Motor neuron (in vitro differentiated cells): ENCODE data around the gene DEFB114. TPM values are rescaled to one million over a fixed set of nuclear protein-coding genes. Genes with fewer than 3 reads are reported as not detected.

Source experiments
- ATAC-seq, 8 experiments: fragments of 200-7000 bp; cut with Tn5 transposase; replicated peaks in 6 of 8; 2 replicates each; pipeline ENCODE4 v1.8.0; 2021; ENCODE audit warnings: mild to moderate bottlenecking in 8 of 8, moderate library complexity in 8 of 8
- H3K27ac ChIP-seq, 2 donors: fragments of 250-450 bp; sonication (Bioruptor Pico); 2 replicates each; pipeline ENCODE4 v1.9.0; 2021; ENCODE audit warnings: antibody characterized with exemption in 2 of 2, mild to moderate bottlenecking in 2 of 2, moderate library complexity in 1 of 2
- H3K4me1 ChIP-seq, 2 donors: fragments of 250-450 bp; sonication (Bioruptor Pico); replicated peaks in 1 of 2; 2 replicates each; pipeline ENCODE4 v1.6.1; 2021; ENCODE audit warnings: antibody characterized with exemption in 2 of 2, mild to moderate bottlenecking in 2 of 2, moderate library complexity in 1 of 2
- H3K4me3 ChIP-seq, 5 donors: fragments of 250-450 bp; sonication (Bioruptor Pico); 2 replicates each; pipeline ENCODE4 v1.9.0; 2021; ENCODE audit warnings: antibody characterized with exemption in 5 of 5, mild to moderate bottlenecking in 5 of 5, moderate library complexity in 4 of 5
- WGBS, 10 experiments: fragments of 450-650 bp; shearing (Covaris generic); methylation state at CpG; one replicate each; pipeline ENCODE4 v1.0.0; 2022; 5-methylcytosine and 5-hydroxymethylcytosine counted together
- in situ Hi-C, 9 experiments: fragments of 400-800 bp; cut with MboI; loops; one replicate each; pipeline ENCODE4 v1.15.0; 2021; ENCODE audit warnings: low sequenced_read_pairs in 9 of 9, low pct_unique_long_range_greater_than_20kb in 2 of 9; ENCODE audit not compliant: unreplicated experiment in 9 of 9
- total RNA-seq, 8 experiments: library from RNA; unstranded; fragments of 300-600 nt; gene quantifications; 2 replicates each; pipeline versions ENCODE4 v1.2.3 to v1.2.4, GENCODE V29; 2022

Gene DEFB114, protein sequence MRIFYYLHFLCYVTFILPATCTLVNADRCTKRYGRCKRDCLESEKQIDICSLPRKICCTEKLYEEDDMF
- not detected for total RNA-seq

DNA sequence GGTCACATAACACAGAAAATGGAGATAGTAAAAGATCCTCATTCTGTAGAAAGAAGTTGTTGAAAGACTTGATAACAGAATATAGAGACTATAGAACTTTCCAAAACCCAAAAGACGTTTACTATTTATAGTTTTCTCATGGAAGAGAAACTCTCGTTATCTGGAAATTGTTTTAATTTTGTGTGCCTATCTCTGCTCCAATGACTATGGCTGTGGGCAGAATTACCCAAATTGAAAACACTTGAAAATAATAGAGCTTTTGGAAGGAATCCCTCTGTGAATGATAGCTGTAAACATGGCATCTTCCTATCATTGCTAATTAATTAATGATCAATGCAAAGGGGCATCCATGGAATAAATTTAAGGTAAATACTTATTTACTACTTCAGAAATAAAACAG lies at the start of gene DEFB114:
Gene DEFB114, minus strand, starts transcription at position 101 of the 400 bp plus-strand sequence. Its CDS starts 59 bp downstream, at position 42.
- Histone ChIP-seq H3K4me3 (no peak within 1 kb of the TSS), H3K4me1 (no peaks in the 10 kb centered on the region), H3K27ac (no peak within 1 kb of the TSS)
- in situ Hi-C loops, result no loop called here
- ATAC-seq, result no peak
- 0 to 90% (median 58%) methylated on average over 1 to 2 of the region's 2 CpGs; no CpG with 5 or more reads in 2 of the 10 experiments for WGBS, 10 experiments

DNA sequence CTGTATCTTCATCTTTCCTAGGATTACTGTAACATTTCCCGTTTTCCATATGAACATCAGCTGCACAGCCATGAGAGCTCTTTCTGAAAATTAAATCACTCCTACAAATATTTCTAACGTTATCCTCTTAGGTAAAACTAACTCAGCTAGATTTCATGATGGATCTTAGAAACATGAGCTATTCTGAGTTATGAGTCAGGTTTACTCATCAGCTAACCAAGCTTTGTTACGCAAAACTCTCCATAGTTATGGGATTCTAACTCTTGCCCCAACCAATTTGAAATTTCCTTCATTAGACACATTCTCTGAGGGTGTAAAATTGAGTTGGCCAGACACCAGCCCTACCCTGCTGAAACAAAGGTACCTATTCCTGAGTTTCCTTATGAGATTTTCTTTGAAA lies 43.9 kb upstream of the DEFB114 start:
- in situ Hi-C loops, result no loop called here
- 0 to 94% (median 61%) methylated on average over 2 to 3 of the region's 3 CpGs; no CpG with 5 or more reads in 1 of the 10 experiments for WGBS, 10 experiments
- no peak overlapping the region for H3K27ac ChIP-seq

DNA sequence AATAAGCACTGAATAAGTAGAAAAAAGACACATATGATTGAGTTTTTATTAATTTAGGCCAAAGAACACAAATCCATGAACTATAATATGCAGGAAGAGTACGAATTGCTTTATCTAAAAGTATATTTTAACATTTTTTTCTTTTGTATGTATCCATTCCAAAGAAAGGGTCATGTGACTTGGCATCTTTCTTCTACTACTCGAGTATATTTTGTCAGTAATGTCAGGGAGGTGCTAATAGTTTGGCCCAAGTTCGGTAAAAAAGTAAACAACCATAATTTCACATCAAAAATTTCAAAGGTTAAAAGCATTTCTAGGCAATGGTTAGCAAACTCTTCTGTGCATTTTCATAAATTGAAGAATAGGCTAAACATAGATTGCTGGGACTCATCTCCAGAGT lies 39.2 kb upstream of the DEFB114 start:
- H3K27ac ChIP-seq, result no peak overlapping the region
- ATAC-seq, result no peak
- WGBS, 10 experiments, result 0 to 92% (median 65%) methylated on average over 2 to 3 of the region's 3 CpGs; no CpG with 5 or more reads in 1 of the 10 experiments
- no peak overlapping the region for H3K4me3 ChIP-seq
- in situ Hi-C loops, result no loop called here
- no peaks in the 10 kb centered on the region for H3K4me1 ChIP-seq

More for the DNA sequence above, 43.9 kb upstream of the DEFB114 start:
- ATAC-seq, result no peak
- H3K4me3 ChIP-seq, result no peak overlapping the region
- no peaks in the 10 kb centered on the region for H3K4me1 ChIP-seq

DNA sequence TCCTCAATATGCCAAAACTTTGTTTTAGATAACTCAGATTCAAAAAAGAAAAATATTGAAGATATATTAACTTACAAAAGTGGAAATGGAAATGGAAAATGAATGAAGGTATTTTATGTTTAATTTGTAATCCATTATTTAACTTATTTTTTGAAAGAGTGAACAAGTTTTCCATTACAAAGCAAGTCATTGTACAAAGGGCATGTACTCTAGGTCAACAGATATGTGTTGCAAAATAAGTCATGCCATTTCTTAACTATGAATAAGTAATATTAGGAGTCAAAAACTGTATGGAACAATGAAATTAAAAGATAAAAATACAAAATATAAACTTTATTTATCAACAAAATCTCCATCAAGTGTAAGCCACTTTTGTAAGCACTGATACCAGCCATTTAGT lies 31.3 kb upstream of the DEFB114 start:
- no peak for ATAC-seq
- Histone ChIP-seq H3K4me3 (no peak overlapping the region), H3K27ac (no peak overlapping the region), H3K4me1 (no peaks in the 10 kb centered on the region)
- in situ Hi-C loops, result no loop called here

DNA sequence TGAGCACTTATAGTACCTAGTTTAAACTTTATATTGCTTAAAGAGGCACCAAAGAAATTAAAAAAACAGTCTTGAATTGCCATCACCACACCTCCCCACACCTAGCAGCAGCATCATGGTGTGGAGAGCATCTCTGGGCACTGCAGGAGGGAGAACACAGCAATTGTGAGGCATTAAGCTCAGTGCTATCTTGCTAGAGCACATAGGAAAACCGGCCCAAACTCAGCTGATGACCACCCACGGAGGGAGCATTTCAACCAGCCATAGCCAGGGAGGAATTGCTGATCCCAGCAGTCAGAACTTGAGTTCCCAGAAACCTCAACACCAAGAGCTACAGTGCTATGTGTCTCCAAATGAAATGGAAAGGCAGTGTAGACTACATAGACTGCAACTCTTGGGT lies 24.9 kb upstream of the DEFB114 start:
- Histone ChIP-seq H3K27ac (no peak overlapping the region), H3K4me1 (no peaks in the 10 kb centered on the region), H3K4me3 (no peak overlapping the region)
- 0 to 100% (median 41%) methylated on average over 1 to 2 of the region's 2 CpGs; no CpG with 5 or more reads in 5 of the 10 experiments for WGBS, 10 experiments
- in situ Hi-C loops, result no loop called here
- no peak for ATAC-seq

DNA sequence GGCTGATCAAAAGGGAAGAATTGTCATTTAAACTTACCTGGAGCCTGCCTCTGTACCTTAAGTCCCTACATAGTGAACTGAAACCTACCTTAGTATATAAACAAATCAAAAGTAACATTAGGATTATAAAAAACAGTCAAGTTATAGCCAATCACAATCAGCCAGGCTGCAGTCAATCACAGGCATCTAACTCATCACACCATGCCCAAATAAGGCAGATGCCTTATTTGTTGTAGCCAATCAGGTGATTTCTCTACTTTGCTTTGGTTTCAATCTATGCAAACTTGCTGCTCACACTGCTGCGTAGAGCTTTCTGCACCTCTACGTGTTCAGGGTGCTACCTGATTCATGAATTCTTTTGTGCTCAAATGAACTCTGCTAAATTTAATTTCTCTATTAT lies 23.8 kb upstream of the DEFB114 start:
- Histone ChIP-seq H3K27ac (no peak overlapping the region), H3K4me3 (no peak overlapping the region), H3K4me1 (no peaks in the 10 kb centered on the region)
- in situ Hi-C loops, result no loop called here
- no peak for ATAC-seq
- 80 to 100% (median 90%) methylated on average over 1 to 2 of the region's 2 CpGs; no CpG with 5 or more reads in 3 of the 10 experiments for WGBS, 10 experiments

DNA sequence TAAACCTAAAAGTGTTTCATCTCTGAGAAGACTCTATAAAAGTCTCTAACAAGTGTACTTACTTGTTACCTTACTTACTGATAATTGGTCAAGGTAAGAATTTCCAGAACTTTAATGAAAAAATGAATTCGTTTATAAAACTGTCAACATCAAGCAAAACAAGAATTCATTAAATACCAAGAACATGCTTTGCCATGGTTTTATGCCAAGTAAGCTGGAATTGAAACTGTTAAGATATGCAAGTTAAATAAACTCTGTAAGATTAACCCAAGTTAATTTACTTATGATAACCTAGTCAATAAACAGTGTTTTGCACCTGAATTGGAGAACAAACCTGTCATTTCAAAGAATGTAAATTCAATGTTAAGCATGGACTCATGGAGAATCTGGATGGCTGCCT lies 22.6 kb upstream of the DEFB114 start:
- 0 to 91% (median 55%) methylated on average over 1 of the region's 1 CpG for WGBS, 10 experiments
- Histone ChIP-seq H3K4me3 (no peak overlapping the region), H3K27ac (no peak overlapping the region), H3K4me1 (no peaks in the 10 kb centered on the region)
- ATAC-seq, result no peak
- in situ Hi-C loops, result no loop called here

DNA sequence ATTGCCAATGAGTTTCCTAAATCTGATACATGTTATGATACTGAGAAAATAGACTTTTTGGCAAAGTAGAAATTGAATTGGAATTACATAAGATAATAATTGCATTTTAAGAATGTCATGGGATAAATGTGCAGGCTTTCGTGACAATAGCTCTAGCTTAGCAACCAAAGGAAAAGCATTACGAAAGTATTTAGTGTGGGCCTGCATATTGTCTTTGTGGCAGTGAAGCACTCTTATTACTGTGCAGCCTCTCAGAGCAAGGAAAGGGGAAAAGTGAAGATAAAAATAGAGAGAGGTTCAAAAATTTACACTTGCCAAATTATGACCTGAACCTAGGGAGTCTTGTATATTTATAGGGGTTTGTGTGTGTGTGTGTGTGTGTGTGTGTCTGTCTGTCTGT lies 18.1 kb upstream of the DEFB114 start:
- in situ Hi-C loops, result no loop called here
- Histone ChIP-seq H3K4me3 (no peak overlapping the region), H3K4me1 (no peaks in the 10 kb centered on the region), H3K27ac (no peak overlapping the region)
- ATAC-seq, result no peak
- 6 to 100% (median 93%) methylated on average over 1 to 2 of the region's 2 CpGs; no CpG with 5 or more reads in 3 of the 10 experiments for WGBS, 10 experiments

DNA sequence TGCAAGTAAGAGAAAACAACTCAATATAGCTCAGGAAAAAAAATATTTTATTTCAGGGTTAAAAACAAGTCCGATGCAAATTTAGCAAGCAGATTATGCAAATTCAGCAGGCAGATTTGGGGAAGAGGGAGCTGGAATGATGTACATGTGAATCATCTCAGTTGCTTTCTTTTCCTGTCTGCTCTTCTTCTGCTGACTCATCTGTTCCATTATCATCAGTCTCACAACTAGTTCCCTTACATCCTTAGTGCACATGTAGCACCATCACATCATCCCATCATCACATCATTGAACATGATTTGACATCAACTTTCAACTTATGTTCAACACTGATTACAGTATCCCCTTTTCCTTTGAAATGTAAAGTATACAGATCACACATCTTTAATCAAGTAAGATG lies 16.9 kb upstream of the DEFB114 start:
- peak in 7 of 8 experiments; percentile 40 to 86 (median 62) for ATAC-seq
- H3K4me1 ChIP-seq, result no peaks in the 10 kb centered on the region
- WGBS, 10 experiments, result 0 to 86% (median 36%) methylated on average over 1 of the region's 1 CpG; no CpG with 5 or more reads in 6 of the 10 experiments
- in situ Hi-C loops, result no loop called here
- H3K4me3 ChIP-seq, result no peak overlapping the region
- H3K27ac ChIP-seq, result no peak overlapping the region

DNA sequence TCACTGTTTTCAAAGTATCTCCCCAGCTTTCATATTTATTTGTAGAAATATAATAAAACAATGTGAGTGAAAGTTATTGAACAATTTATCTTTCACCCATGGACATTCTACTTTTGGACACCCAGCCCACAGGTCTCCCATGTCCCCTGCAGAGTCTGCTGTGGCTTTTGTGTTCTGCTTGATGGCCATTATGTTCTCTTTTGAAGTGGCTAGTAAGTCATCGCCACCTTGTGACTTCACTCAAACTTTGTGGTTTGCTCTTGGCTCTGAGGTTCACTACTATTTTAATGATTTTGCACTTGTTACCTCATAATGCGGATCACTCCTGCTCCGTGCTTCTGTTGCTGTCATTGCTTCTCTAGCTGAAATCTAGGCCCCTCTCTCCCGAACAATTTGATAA lies 15.6 kb upstream of the DEFB114 start:
- WGBS, 10 experiments, result 26 to 100% (median 94%) methylated on average over 1 to 4 of the region's 4 CpGs; no CpG with 5 or more reads in 1 of the 10 experiments
- no peak overlapping the region for H3K27ac ChIP-seq
- ATAC-seq, result no peak
- no peak overlapping the region for H3K4me3 ChIP-seq
- in situ Hi-C loops, result no loop called here
- no peaks in the 10 kb centered on the region for H3K4me1 ChIP-seq

DNA sequence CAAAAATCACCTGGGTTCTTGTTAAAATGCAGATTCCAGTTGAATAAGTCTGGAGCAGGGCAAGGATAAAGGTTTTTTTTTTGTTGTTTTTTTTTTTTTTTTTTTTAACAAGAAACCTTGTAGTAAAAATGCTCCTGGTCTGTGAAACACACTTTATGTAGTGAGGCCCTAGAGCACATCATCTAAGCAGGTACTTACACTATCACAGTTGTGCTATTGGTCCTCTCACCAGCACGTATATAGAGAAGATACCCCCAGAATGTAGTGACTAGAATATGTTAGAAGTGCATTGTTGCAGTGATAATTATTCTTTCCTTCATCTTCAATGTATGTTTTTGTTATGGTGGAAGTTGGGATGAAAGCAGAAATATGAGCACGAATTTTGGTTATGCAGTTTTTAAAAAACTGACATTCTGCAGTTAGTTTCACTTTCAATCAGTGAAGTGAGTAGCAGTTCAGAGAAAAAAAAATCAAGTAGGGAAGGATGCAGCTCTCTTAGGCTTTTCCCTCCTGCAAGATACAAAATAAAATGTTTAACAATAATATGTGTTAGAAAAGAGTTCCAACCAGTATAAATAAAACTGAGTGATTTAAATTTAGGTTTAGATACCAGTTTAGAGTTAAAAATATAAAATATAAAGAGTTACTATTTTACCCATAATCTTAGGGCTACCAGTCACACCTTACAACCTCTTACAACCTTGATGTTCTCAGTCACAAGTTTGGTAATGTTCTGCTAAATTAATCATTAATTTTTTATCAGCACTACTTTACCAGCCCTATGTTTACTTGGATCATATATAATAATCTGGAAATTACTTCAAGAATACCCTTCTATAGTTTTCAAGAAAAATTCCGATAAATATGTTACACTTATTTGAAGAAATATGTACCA lies 14.6 kb upstream of the DEFB114 start:
- in situ Hi-C loops, result no loop called here
- no peak overlapping the region for H3K27ac ChIP-seq
- no peak overlapping the region for H3K4me3 ChIP-seq
- H3K4me1 ChIP-seq, result no peaks in the 10 kb centered on the region
- 0 to 85% (median 48%) methylated on average over 1 to 3 of the region's 3 CpGs for WGBS, 10 experiments
- no peak for ATAC-seq

DNA sequence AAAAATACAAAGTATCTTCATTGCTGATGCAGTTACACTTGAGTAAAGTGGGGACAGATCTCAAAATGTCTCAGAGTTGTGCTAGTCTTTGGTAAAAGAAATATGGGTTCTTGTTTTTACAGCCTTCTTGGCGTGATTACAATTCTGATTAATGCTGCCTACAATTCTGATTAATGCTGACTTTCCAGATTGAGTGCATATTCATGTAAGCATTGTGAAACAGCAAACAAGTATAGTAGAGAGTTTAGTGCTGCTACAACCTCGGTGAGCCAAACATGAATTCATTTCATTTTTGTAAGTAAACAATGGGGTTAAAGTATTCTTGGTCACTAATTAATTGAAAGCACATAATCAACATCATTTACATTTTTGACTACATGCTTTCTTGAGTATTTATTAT lies 5.6 kb upstream of the DEFB114 start, which contains the start of gene DEFB113:
Gene DEFB113, minus strand, starts transcription at position 21 of the 400 bp plus-strand sequence. Its CDS starts 0 bp downstream, at position 21.
- peak in 3 of 8 experiments; percentile 52 to 83 (median 60) for ATAC-seq
- H3K4me1 ChIP-seq, result no peaks in the 10 kb centered on the region
- WGBS, 10 experiments, result 0 to 100% (median 61%) methylated on average over 1 to 2 of the region's 2 CpGs; no CpG with 5 or more reads in 1 of the 10 experiments
- in situ Hi-C loops, result no loop called here
- H3K4me3 ChIP-seq, result no peak within 1 kb of the TSS
- no peak within 1 kb of the TSS for H3K27ac ChIP-seq

DNA sequence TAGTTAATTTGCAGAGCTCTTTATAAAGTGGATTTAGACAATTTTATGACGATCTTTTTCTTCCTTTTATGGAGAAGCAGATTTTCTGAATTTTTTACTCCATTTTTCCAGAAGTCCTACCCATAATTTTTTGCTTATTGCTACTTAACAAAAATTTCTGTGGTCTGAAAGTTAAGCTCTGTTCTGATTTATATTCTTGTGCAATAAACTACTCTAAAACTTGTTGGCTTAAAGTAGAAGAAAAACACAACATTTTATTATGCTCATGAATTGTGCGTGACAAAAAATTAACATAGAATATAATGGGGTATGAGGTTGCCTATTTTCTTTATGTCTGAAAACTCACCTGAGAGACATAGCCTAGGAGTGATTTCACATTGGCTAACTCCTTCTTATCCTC lies 2.9 kb upstream of the DEFB114 start:
- H3K4me3 ChIP-seq, result no peak overlapping the region
- H3K4me1 ChIP-seq, result no peaks in the 10 kb centered on the region
- WGBS, 10 experiments, result 0 to 56% (median 30%) methylated on average over 2 of the region's 2 CpGs
- no peak overlapping the region for H3K27ac ChIP-seq
- no peak for ATAC-seq
- in situ Hi-C loops, result no loop called here
